NB4 (cell line): ENCODE data around the gene UMAD1.
A peak's percentile ranks its signal among the peaks of the same experiment; 100 is the strongest.

Experiments
- DNase-seq: peaks from one replicate; pipeline ENCODE4 v3.0.0; 2010; ENCODE audit warnings: low read depth
- H3K4me3 ChIP-seq: one replicate; pipeline ENCODE4 v1.5.1; 2011; ENCODE audit warnings: mild to moderate bottlenecking, low read depth, low read length, moderate library complexity
- CTCF ChIP-seq: IDR thresholded peaks from one replicate; pipeline ENCODE4 v1.5.1; 2012; ENCODE audit warnings: low read depth, low read length
- MAX ChIP-seq: IDR thresholded peaks from 2 replicates; pipeline ENCODE4 v1.6.1; 2011; ENCODE audit warnings: low read depth, low read length
- MYC ChIP-seq: IDR thresholded peaks from 2 replicates; pipeline ENCODE4 v1.6.1; 2011; ENCODE audit warnings: low read depth, low read length
- POLR2A ChIP-seq: IDR thresholded peaks from 2 replicates; pipeline ENCODE4 v1.6.1; 2011; ENCODE audit warnings: mild to moderate bottlenecking; ENCODE audit not compliant: insufficient read length; ENCODE audit errors: extremely low read depth

Gene UMAD1

DNA sequence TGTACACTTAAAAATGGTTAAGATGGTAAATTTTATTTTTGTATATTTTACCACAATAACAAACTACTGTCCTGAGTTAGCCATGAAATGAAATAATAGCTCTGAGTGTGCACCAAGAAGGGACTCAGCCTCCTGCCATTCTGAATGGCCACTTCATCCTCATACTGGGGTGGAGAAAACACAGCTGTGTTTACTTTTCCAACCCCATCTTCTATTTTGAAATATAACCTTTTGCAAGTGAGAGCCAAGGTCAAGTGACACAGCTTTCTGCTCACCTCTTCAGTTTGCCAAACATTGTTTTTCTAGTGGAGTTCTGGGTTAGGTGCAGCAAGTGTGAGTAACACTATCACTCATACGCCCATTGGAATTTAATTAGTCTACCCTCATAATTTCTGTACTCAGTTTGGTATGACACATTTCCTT is 220.7 kb downstream of the UMAD1 start:
- DNase-seq: no peak
- TF ChIP-seq MYC (no peak), CTCF (no peak), MAX (no peak), POLR2A (no peak)
- no peak overlapping the region for H3K4me3 ChIP-seq

GRCh38 chr7:7862393-7862792 is 221.8 kb downstream of the UMAD1 start:
- DNase-seq: no peak
- TF ChIP-seq CTCF: no peak
- no peak for TF ChIP-seq MAX
- TF ChIP-seq POLR2A: no peak
- no peak for TF ChIP-seq MYC
- no peak overlapping the region for H3K4me3 ChIP-seq

DNA sequence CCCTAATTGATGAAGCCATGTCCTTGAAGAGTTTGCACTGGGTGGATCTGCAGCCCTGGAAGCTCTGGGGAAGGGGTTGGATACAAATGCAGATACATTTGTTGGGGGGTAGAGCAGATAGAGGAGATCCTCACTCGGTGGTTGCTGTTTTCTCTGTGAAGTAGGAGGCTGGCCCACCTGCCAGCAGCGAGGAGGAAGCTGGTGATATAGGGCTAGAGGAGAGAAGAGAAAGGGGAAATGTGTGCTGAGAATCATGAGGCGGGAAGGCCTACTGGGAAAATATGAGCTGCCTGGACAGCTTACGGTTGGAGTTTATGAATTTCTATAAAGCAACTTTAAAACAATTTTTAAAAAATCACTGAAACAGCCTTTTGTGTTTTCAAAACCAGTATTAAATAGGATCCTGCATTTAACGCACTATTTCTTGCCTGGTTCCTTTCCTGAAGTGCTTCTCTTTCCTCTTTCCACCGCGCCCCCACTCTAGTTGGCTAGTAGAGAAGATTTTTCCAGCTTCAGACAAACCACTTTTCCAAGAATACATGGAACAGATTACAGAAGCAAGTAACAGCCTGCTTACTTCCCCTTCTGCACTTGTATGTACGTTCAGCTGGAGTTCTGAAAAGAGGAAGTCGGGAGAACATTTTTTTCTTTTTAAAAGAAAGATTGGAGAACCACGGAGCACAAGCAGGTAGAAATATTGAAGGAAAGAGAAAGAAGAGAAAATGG is 227.5 kb downstream of the UMAD1 start:
- H3K4me3 ChIP-seq: no peak overlapping the region
- TF ChIP-seq POLR2A (no peak), MYC (no peak), MAX (0 out of 2 replicates have a peak, but pooled peaks have one; percentile 6)
- peak; percentile 76 for DNase-seq

GRCh38 chr7:7868572-7868899 is 228.0 kb downstream of the UMAD1 start:
- no peak overlapping the region for H3K4me3 ChIP-seq
- TF ChIP-seq POLR2A (no peak), MYC (no peak), MAX (no peak), CTCF (no peak)
- DNase-seq: no peak

GRCh38 chr7:7869036-7869435 is 228.5 kb downstream of the UMAD1 start:
- H3K4me3 ChIP-seq: no peak overlapping the region
- no peak for DNase-seq
- no peak for TF ChIP-seq POLR2A
- TF ChIP-seq MAX: no peak
- TF ChIP-seq MYC: no peak
- TF ChIP-seq CTCF: no peak

DNA sequence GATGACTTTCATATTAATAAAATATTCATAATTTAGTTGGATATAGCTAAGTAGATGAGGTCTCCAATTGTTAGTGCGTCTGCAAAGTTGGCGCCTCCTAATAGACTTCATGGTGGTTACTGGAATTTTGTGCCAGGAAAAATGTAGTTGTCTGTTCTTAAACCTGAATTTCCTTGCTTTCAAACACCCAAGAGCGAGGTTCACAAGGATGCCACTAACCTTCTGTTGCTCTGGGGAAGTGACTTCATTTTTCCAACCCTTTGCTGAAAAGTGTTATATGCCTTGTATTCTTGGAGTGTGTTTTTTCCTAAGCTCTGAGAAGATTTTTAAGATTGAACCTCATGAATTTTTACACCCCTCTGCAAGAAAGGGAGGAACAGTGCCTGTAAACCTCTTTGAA is 229.1 kb downstream of the UMAD1 start:
- no peak overlapping the region for H3K4me3 ChIP-seq
- DNase-seq: no peak
- no peak for TF ChIP-seq MAX
- no peak for TF ChIP-seq CTCF
- no peak for TF ChIP-seq POLR2A
- TF ChIP-seq MYC: no peak
